Upper lobe of left lung (tissue), 4 donors: Measurements from ENCODE around the gene SCYGR1.

Source experiments
- POLR2A ChIP-seq, 4 donors: fragments of 450-650 bp; IDR thresholded peaks; one replicate each; pipeline ENCODE4 v1.5.1; 2016 to 2017; ENCODE audit warnings: antibody characterized with exemption in 4 of 4, mild to moderate bottlenecking in 2 of 4
- POLR2AphosphoS5 ChIP-seq, 2 donors: sonication (generic); formaldehyde crosslinking; IDR thresholded peaks; one replicate each; pipeline ENCODE4 v1.5.1; 2017; ENCODE audit warnings: antibody characterized with exemption in 2 of 2
- TF ChIP-seq, protein P1 (sequence below), 6 experiments: fragments of 450-650 bp in 4 of 6; fragments of 200-600 bp in 2 of 6; sonication (generic) in 2 of 6; IDR thresholded peaks; one replicate each; pipeline ENCODE4 v1.5.1; 2016 to 2019; ENCODE audit warnings: antibody characterized with exemption in 6 of 6

GRCh38 chr2:227401550-227401949 is 13.8 kb upstream of the SCYGR1 start:
- no peak for TF ChIP-seq POLR2AphosphoS5 (IDR thresholded peaks at IDR 0.05)
- TF ChIP-seq, protein P1, sequence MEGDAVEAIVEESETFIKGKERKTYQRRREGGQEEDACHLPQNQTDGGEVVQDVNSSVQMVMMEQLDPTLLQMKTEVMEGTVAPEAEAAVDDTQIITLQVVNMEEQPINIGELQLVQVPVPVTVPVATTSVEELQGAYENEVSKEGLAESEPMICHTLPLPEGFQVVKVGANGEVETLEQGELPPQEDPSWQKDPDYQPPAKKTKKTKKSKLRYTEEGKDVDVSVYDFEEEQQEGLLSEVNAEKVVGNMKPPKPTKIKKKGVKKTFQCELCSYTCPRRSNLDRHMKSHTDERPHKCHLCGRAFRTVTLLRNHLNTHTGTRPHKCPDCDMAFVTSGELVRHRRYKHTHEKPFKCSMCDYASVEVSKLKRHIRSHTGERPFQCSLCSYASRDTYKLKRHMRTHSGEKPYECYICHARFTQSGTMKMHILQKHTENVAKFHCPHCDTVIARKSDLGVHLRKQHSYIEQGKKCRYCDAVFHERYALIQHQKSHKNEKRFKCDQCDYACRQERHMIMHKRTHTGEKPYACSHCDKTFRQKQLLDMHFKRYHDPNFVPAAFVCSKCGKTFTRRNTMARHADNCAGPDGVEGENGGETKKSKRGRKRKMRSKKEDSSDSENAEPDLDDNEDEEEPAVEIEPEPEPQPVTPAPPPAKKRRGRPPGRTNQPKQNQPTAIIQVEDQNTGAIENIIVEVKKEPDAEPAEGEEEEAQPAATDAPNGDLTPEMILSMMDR (IDR thresholded peaks at IDR 0.05) = no peak
- no peak for TF ChIP-seq POLR2A (IDR thresholded peaks at IDR 0.05)
